GM12865 (cell line): Measurements from ENCODE around the gene ELF2.

Source experiments
- DNase-seq: peaks from one replicate; pipeline ENCODE4 v3.0.0; 2010; ENCODE audit warnings: low read depth
- H3K4me3 ChIP-seq: 2 replicates; pipeline ENCODE4 v1.5.1; 2011; ENCODE audit warnings: mild to moderate bottlenecking, low read depth, low read length, control low read depth
- CTCF ChIP-seq: IDR thresholded peaks from 2 replicates; pipeline ENCODE4 v1.5.1; 2011; ENCODE audit warnings: low read length, control low read depth, low read depth, inconsistent platforms; ENCODE audit not compliant: insufficient read depth; ENCODE audit errors: missing control alignments

The ELF2 gene

GRCh38 chr4:139153411-139154133 is 23.4 kb downstream of the ELF2 start:
- H3K4me3 ChIP-seq = no peak overlapping the region
- no peak for TF ChIP-seq CTCF
- DNase-seq = no peak

DNA sequence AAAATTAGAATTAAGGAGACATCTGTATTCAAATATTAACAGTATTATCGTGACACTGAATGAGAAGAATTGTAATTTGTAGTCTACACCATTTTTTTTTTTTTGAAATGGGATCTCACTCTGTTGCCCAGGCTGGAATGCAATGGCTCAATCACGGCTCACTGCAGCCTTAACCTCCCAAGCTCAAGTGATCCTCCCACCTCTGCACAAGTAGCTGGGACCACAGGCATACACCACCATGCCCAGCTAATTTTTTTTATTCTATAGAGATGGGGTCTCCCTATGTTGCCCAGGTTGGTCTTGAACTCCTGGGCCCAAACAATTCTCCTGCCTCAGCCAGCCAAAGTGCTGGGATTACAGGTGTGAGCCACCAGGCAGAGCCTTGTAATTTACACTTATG is 24.8 kb downstream of the ELF2 start:
- DNase-seq = no peak
- H3K4me3 ChIP-seq = no peak overlapping the region
- TF ChIP-seq CTCF = no peak

GRCh38 chr4:139146926-139147629 is 29.9 kb downstream of the ELF2 start:
- no peak overlapping the region for H3K4me3 ChIP-seq
- TF ChIP-seq CTCF = no peak
- no peak for DNase-seq

- no peak for TF ChIP-seq CTCF
- no peak for DNase-seq
- H3K4me3 ChIP-seq = no peak overlapping the region
These were observed 31.5 kb downstream of the ELF2 start for GRCh38 chr4:139145552-139145932.

DNA sequence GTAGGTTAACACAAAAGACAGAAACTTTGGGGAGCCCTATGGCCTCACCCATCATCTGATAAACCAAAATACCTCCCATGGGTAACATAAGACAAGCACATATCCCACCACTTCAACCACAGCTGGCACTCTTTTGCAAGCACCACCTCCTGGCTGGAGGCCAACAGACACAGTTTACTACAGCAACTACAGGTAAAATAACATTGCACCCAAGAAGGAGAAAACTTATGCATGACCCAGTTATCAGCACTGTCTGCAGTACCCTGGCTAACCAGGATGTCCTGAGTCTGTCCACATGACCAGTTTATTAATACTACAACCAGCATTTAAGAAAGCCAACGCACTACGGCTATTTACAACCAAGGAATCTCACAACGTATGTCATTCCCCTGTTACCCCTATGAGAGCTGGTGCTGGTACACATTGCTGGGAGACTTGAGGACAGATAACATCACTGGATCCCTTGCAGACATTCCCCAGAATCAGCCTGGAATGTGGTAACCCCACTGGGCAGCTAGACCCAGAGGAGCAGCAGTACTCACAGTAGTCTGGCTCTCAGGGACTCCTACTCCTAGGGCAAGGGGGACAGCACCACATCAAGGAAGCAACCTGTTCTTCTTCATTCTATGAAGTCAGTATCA is 32.0 kb downstream of the ELF2 start:
- no peak overlapping the region for H3K4me3 ChIP-seq
- no peak for DNase-seq
- TF ChIP-seq CTCF = no peak

GRCh38 chr4:139144161-139144859 is 32.7 kb downstream of the ELF2 start:
- no peak for TF ChIP-seq CTCF
- H3K4me3 ChIP-seq = no peak overlapping the region
- DNase-seq = no peak
